Panc1 (cell line): ENCODE measurements around the gene PIAS1.
"Not testable (repeated sequence)": the region's sequence is repeated elsewhere in the genome, so short reads cannot be mapped to it uniquely, and the experiment has no call there.

Experiments
- CTCF ChIP-seq: fragments of 450-650 bp; IDR thresholded peaks from 2 replicates; pipeline ENCODE4 v1.5.1; 2017; ENCODE audit warnings: mild to moderate bottlenecking
- POLR2AphosphoS5 ChIP-seq: IDR thresholded peaks from 2 replicates; pipeline ENCODE4 v1.6.1; 2012; ENCODE audit warnings: mild to moderate bottlenecking, low read depth, low read length, moderate library complexity
- REST ChIP-seq, 2 experiments: IDR thresholded peaks; 2 replicates each; pipeline ENCODE4 v1.6.1; 2011 to 2012; ENCODE audit warnings: low read depth in 2 of 2, control low read depth in 1 of 2, low read length in 1 of 2, mild to moderate bottlenecking in 1 of 2, moderate library complexity in 1 of 2; ENCODE audit not compliant: insufficient read depth in 1 of 2

- TF ChIP-seq REST (IDR thresholded peaks at IDR 0.05; ENCODE audit: insufficient read depth in 1 of 2, low read depth in 2 of 2, low read length in 1 of 2); POLR2AphosphoS5; CTCF: not testable (repeated sequence)
Measured at GRCh38 chr15:68172037-68172436, 117.9 kb downstream of the PIAS1 start.
